Omental fat pad (tissue), 4 donors: ENCODE data around the gene COL21A1. TPM values are rescaled to one million over a fixed set of nuclear protein-coding genes. Genes with fewer than 3 reads are reported as not detected.

Experiments
- ATAC-seq: fragments of 150-250 bp; one replicate; pipeline ENCODE4 v1.9.1; 2016; ENCODE audit warnings: mild to moderate bottlenecking, moderate library complexity; ENCODE audit not compliant: low FRiP score
- DNase-seq: peaks from one replicate; pipeline ENCODE4 v3.0.0-alpha.2; 2019; ENCODE audit warnings: low spot score
- CTCF ChIP-seq, 3 donors: fragments of 450-650 bp; IDR thresholded peaks; one replicate each; pipeline ENCODE4 v1.5.1; 2016 to 2017; ENCODE audit warnings: antibody characterized with exemption in 3 of 3, mild to moderate bottlenecking in 3 of 3, moderate library complexity in 2 of 3
- total RNA-seq, 4 donors: library from RNA; depleted of rRNA; stranded (reverse); fragments of >200 nt; gene quantifications; one replicate each; pipeline ENCODE4 v1.1.0, GENCODE V29; 2016

The COL21A1 gene
- total RNA-seq, 4 donors from 2014 or later = 1.1 to 6.9 (median 1.9) TPM

GRCh38 chr6:56168596-56168995, 78.8 kb downstream of the COL21A1 start:
- DNase-seq = no peak
- TF ChIP-seq CTCF (IDR thresholded peaks at IDR 0.05) = no peak
- no peak for ATAC-seq

- DNase-seq (no peak), ATAC-seq (no peak)
- TF ChIP-seq CTCF (IDR thresholded peaks at IDR 0.05) = no peak
Observed at GRCh38 chr6:56162081-56162480, 85.3 kb downstream of the COL21A1 start.

GRCh38 chr6:56160489-56160888, 86.9 kb downstream of the COL21A1 start:
- no peak for ATAC-seq
- DNase-seq = no peak
- TF ChIP-seq CTCF (IDR thresholded peaks at IDR 0.05) = no peak

- ATAC-seq = no peak
- TF ChIP-seq CTCF (IDR thresholded peaks at IDR 0.05) = no peak
- DNase-seq = no peak
Observed at GRCh38 chr6:56158571-56158970, 88.8 kb downstream of the COL21A1 start.

GRCh38 chr6:56156643-56157042, 90.7 kb downstream of the COL21A1 start:
- ATAC-seq (no peak), DNase-seq (no peak)
- no peak for TF ChIP-seq CTCF (IDR thresholded peaks at IDR 0.05)

GRCh38 chr6:56155634-56156141, 91.7 kb downstream of the COL21A1 start:
- no peak for TF ChIP-seq CTCF (IDR thresholded peaks at IDR 0.05)
- no peak for ATAC-seq
- DNase-seq = no peak

GRCh38 chr6:56154076-56154475, 93.3 kb downstream of the COL21A1 start:
- DNase-seq (no peak), ATAC-seq (no peak)
- TF ChIP-seq CTCF (IDR thresholded peaks at IDR 0.05) = no peak
